ENCODE measurements around the gene PARD3B.

DNA sequence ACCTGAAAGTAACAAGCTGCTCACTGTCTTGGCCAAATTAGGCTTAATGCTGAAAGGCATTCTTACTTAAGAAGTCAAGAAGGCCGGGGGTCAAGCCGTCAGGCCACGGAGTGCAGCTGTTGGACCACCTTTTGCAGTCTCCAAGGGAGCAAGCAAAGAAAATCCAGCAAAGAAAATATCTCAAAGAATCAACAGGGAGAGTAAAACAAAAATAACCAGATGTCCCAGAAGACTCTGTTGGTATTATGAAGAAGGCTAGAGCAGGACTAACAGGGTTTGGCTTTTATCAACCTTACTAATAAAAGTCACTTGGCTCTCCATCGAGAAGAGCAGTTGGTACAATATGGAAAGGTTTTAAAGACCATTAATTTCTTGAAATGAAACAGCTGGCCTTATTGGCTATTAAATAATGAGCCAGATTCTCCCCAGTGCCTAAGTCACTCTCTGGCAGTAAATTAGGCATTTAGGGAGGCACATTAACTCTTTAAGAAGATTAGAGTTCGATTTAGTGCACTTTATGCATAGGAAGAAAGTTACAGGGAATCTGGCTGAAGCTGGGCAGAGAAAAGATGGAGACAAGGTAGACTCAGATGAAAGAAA lies 1026.2 kb downstream of the PARD3B start:
- TF ChIP-seq, protein P1, sequence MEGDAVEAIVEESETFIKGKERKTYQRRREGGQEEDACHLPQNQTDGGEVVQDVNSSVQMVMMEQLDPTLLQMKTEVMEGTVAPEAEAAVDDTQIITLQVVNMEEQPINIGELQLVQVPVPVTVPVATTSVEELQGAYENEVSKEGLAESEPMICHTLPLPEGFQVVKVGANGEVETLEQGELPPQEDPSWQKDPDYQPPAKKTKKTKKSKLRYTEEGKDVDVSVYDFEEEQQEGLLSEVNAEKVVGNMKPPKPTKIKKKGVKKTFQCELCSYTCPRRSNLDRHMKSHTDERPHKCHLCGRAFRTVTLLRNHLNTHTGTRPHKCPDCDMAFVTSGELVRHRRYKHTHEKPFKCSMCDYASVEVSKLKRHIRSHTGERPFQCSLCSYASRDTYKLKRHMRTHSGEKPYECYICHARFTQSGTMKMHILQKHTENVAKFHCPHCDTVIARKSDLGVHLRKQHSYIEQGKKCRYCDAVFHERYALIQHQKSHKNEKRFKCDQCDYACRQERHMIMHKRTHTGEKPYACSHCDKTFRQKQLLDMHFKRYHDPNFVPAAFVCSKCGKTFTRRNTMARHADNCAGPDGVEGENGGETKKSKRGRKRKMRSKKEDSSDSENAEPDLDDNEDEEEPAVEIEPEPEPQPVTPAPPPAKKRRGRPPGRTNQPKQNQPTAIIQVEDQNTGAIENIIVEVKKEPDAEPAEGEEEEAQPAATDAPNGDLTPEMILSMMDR (IDR thresholded peaks at IDR 0.05), result no peak
- no peak for TF ChIP-seq POLR2A (IDR thresholded peaks at IDR 0.05)
